GM18508 (cell line): ENCODE measurements around the gene GLG1.
"Not testable (repeated sequence)": the region's sequence is repeated elsewhere in the genome, so short reads cannot be mapped to it uniquely, and the experiment has no call there.

ENCODE experiments used
- ATAC-seq: cut with Tn5 transposase; IDR thresholded peaks from one replicate; pipeline ENCODE4 v1.9.1; 2021; ENCODE audit warnings: moderate number of reproducible peaks; ENCODE audit not compliant: insufficient read depth, unreplicated experiment

The GLG1 gene

GRCh38 chr16:74451951-74452758, 154.8 kb downstream of the GLG1 start:
- peak; percentile 48 for ATAC-seq

- no peak for ATAC-seq
Observed at GRCh38 chr16:74450967-74451760, 155.8 kb downstream of the GLG1 start.

- no peak for ATAC-seq
Observed at GRCh38 chr16:74450236-74450635, 156.7 kb downstream of the GLG1 start.

- no peak for ATAC-seq
Observed at GRCh38 chr16:74449470-74449869, 157.4 kb downstream of the GLG1 start.

- no peak for ATAC-seq
Observed at GRCh38 chr16:74448990-74449389, 157.9 kb downstream of the GLG1 start.

GRCh38 chr16:74447578-74447977, 159.3 kb downstream of the GLG1 start:
- ATAC-seq, result no peak

- ATAC-seq, result no peak
Observed at GRCh38 chr16:74446866-74447265, 160.0 kb downstream of the GLG1 start.

GRCh38 chr16:74443624-74444346, 163.1 kb downstream of the GLG1 start:
- not testable (repeated sequence) for ATAC-seq

GRCh38 chr16:74439685-74440084, 167.2 kb downstream of the GLG1 start:
- ATAC-seq, result no peak

GRCh38 chr16:74438492-74438979, 168.4 kb downstream of the GLG1 start:
- ATAC-seq, result no peak

GRCh38 chr16:74431516-74431915, 175.4 kb downstream of the GLG1 start:
- no peak for ATAC-seq

- not testable (repeated sequence) for ATAC-seq
Observed at GRCh38 chr16:74430036-74430712, 176.7 kb downstream of the GLG1 start.

- not testable (repeated sequence) for ATAC-seq
Observed at GRCh38 chr16:74428493-74428892, 178.4 kb downstream of the GLG1 start.

- not testable (repeated sequence) for ATAC-seq
Observed at GRCh38 chr16:74425751-74426150, 181.2 kb downstream of the GLG1 start.

- not testable (repeated sequence) for ATAC-seq
Observed at GRCh38 chr16:74423721-74424120, 183.2 kb downstream of the GLG1 start.

- not testable (repeated sequence) for ATAC-seq
Observed at GRCh38 chr16:74422086-74422485, 184.8 kb downstream of the GLG1 start.

GRCh38 chr16:74421482-74421785, 185.5 kb downstream of the GLG1 start:
- not testable (repeated sequence) for ATAC-seq

- ATAC-seq, result not testable (repeated sequence)
Observed at GRCh38 chr16:74420612-74421481, 186.1 kb downstream of the GLG1 start, which contains the start of gene CLEC18B. TSS of gene CLEC18B (minus strand) at chr16:74421478. CDS start at chr16:74421270, 208 bp downstream.

- ATAC-seq, result not testable (repeated sequence)
Observed at GRCh38 chr16:74419811-74420210, 187.1 kb downstream of the GLG1 start.
